ENCODE data around the gene DBP.

- no peak for TF ChIP-seq FEZF1 (tag by site-specific recombination; IDR thresholded peaks at IDR 0.05)
- TF ChIP-seq CTCF (tag by site-specific recombination; IDR thresholded peaks at IDR 0.05), result no peak
- TF ChIP-seq ZNF133 (tag by site-specific recombination; IDR thresholded peaks at IDR 0.05), result no peak
- TF ChIP-seq ZNF670 (tag by site-specific recombination; IDR thresholded peaks at IDR 0.05; ENCODE audit: low read depth), result no peak
Measured at GRCh38 chr19:48665786-48666185, 28.6 kb upstream of the DBP start.
